NOMO-1 (cell line): ENCODE data around the gene ZNF423.
"Not testable (repeated sequence)": the region's sequence is repeated elsewhere in the genome, so short reads cannot be mapped to it uniquely, and the experiment has no call there.

ENCODE experiments used
- DNase-seq, 2 experiments: peaks; one replicate each; lab custom pipeline; 2025; ENCODE audit not compliant: unreplicated experiment in 2 of 2; lab: John Stamatoyannopoulos, UW

ZNF423 gene

DNA sequence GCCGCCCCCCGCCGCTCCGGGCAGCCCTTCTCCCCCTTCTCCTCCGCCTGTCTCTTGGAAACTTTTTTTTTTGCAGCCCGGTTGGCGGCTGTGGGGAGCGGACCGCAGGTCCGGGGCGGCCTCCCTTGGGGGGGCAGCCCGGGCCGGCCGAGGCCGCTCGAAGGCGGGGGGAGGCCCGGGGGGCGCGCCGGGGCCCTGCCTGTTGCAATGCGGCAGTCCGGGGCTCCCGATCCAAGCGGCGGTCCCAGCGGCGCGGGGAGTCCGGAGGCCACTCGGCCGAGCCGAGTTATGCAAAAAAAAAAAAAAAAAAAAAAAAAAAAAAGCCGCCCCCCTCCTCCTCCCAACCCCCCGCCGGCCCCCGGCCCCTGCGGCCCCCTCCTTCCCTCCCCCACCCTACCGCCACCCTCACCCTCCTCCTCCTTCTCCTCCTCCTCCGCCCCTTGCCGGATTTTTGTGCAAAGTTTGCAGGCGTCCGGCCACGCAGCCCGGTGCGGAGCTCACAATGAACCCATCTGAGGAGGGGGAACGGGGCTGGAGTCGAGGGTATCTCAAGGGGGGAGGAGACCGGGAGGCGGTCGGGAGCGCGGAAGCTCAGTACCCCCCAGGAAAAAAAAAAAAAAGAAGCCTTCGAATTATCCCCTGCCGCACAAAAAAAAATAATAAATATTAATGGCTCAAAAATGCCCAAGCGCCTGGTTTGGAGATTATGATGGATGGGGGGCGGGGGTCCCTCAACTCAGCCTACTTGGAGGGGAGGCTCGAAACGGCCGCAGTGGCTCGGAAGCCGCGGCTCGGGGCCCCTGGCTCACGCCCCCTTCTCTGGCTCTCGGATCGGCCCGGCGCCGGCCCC, at the start of gene ZNF423:
Gene ZNF423 (minus strand): TSS at position 291 of the 850 bp plus-strand sequence. CDS start 338 bp downstream, outside the sequence.
- DNase-seq, result no peak

DNA sequence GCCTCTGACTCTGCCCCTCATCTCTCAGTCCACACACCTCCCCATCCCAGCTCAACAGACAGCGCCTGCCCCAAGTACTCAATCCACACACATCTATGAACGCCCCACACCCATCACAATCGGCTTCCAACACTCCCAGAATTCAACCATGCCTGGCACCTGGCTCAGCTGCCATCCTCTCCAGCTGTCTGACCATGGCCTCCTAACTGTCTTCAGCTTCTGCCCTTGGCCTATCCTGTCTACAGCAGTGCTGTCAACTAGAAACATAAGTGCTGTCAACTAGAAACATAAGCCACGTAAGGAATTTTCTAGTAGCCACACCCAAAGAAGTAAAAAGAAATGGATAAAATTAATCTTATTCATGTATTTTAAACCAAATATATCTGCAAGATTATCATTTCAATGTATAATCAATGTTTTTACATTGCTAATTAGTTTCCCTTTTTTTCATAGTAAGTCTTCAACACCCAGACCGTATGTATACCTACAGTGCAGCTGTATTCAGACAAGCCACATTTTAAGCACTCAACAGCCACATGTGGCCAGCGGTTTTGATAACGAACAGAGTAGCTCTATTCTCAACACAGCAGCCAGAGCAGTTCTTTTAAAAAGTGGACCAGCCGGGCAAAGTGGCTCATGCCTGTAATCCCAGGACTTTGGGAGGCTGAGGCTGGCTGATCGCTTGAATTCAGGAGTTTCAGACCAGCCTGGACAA, 48.6 kb upstream of the ZNF423 start:
- DNase-seq, result no peak

DNA sequence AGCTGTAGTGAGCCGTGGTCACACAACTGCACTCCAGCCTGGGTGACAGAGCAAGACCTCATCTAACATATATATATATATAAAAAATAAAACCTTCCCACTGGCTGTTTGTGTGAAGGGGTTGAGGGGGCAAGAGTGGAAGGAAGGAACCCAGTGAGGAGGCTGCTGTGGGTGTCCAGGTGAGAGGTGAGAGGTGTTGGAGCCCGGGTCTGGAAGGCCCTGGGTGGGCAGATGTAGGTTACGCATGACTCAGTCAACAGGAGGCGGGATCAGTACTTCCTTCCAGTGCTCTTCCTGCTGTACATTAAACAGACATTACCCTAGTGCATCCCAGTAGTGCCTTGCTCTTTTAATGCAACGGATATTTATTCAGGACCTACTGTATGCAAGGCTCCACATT, 47.0 kb upstream of the ZNF423 start:
- no peak for DNase-seq

DNA sequence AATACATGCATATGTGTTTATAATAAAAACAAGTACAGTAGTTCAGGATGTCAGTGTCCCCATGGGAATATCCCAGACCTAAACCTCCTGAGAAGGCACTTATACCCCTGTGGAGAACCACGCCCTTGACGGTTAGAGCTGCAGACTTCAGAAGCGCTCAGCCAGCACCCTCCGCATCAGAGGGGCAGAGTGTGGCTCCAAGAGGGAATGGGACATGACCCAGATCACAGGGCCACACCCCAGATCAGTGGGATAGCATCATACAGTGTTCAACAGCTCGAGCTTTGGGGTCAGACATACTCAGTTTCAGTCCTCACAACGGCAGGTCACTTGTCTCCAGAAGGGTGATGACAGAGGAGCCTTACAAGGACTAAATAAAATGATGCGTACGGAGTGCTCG, 45.8 kb upstream of the ZNF423 start:
- no peak for DNase-seq

DNA sequence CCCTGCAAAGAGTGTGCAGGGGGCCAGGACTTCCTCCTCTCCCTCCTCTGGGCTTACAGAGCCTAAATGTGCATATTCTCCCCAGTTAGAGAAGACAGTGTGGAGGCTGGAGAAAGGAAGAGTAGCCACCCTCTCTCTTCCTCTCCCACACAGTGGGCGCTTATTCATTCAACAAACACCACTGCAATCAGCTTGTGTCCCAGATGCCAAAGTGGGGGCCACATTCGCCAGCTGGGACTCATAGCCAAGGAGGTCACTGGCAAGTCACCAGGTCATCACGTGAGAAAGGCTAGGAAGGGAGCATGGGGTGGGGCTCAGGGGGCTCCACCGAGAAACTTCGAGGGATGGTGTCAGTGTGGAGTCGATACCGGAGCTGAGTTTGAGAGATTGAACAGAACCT, 45.0 kb upstream of the ZNF423 start:
- no peak for DNase-seq

DNA sequence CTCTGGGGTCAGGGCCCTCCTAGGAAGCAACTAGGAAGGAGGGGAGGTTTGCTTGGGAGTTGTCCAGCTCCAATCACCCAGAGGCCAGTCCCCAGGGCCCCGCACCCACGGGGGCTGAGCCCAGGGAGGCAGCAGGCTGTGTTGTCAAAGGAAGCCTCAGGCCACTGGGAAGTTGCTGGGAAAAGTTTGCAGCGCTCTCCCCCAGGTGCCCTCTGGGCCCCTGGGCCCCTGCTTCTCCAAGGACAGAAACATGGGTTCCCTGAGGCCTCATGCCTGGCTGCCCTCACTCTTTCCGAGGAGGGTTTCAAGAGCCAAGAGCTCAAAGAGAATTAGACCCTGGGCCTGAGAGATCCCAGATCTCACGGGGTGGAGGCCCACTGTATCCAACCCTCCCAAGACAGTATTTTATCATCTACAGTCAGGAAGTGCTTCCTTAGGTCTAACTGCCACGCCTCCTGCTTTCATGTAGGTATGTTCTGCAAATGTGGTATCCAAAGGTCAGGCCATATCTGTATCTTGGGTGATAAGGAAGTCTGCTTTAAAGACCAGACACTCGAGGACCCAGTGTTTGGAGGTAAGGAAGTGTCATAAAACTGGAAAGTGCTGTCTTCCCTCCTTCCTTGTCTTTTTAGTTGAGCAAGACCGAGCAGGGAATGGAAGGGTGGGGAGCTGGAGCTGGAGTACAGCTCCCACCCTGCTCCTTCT, 44.2 kb upstream of the ZNF423 start:
- DNase-seq, result no peak

DNA sequence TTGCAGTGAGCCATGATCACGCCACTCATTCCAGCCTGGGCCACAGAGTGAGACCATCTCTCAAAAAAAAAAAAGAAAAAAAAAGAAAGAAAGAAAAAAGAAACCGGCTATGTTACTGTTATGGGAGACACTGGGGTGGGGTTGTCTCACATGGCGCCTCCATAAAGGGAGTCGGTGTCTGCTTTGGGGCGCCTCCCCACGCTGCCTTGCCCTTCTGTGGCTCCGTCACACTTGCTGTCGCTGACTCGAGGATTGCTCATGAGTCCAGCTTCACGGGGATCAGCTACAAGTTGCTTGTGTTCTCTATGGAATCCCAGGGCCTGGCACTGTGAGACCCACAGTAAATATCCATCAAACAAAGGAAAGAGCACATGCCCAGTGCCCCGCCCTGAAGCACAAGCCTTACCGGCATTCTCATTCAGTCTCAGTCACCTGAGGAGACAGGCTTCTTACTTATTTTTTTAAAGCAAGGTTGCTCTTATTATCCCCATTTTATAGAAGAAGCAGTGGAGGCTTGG, 40.6 kb upstream of the ZNF423 start:
- DNase-seq, result no peak

DNA sequence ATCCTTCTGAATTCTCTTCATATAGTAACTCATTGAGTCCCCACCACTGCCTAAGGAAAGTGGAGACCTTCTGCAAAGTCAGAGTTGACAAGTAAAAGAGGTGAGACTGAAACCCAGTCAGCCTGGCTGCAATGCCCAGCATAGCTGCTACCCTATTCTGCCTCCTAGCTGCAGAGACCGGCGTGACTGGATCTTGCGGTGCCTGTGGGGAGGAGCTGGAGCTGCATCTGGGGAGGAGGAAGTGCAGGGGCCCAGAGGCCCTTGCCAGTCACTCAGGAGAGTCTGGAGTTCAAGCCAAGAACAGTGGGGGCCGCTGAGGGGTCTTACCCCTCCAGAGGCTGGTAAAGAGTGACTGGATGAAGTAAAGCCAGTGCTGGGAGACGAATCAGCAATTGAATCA, 35.0 kb upstream of the ZNF423 start:
- DNase-seq, result peak; percentile 4 to 32

DNA sequence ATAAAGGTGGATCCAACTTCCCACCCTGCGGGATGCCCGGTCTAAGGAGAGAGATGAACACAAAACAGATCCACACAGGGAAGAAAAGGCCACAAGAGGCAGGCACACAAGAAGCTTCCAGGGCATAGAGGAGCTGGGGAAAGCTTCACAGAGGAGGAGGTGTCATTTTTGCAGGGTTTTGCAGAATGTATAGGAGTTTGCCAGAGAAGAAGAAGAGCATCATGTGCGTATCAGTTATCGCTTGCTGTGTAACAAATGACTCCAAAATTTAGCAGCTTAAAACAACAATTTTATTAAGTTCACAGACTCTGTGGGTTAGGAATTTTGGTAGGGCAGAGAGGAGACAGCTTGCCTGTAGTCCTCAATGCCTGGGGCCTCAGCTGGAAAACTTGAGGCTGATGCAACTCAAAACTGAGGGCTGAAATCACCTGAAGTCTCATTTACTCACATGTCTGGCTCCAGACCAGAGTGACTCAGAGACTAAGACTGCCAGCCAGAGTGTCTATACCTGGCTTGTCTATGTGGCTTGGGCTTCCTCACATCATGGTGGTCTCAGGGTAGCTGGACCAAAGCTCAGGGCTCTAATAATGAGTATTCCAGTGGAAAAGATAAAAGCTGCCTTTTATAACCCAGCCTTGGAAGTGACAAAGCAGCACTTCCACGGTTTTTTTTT, 33.9 kb upstream of the ZNF423 start:
- DNase-seq, result no peak

DNA sequence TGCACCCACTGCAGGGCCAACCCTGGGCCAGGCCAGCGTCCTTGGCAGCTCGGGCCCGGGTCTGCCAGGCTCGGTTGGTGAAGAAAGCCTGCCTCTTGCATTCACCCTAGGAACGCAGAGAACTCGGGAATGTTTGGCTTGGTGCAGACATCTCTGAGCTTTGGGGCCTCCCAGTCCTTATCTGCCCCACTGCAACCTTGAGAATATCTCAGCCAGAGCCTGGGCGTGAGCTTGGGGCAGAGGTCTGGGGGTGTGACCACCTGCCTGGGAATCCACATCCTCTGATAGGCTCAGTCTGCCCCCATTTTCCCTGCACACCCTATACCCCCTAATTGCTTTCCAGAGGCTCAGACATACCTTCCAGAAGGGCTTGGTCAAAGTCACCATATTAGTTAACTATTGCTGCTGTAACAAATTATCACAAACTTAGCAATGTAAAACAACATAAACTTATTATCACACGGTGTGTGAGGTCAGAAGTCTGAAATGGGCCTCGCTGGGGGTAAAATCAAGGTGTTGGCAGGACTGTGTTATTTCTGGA, 30.7 kb upstream of the ZNF423 start:
- no peak for DNase-seq

DNA sequence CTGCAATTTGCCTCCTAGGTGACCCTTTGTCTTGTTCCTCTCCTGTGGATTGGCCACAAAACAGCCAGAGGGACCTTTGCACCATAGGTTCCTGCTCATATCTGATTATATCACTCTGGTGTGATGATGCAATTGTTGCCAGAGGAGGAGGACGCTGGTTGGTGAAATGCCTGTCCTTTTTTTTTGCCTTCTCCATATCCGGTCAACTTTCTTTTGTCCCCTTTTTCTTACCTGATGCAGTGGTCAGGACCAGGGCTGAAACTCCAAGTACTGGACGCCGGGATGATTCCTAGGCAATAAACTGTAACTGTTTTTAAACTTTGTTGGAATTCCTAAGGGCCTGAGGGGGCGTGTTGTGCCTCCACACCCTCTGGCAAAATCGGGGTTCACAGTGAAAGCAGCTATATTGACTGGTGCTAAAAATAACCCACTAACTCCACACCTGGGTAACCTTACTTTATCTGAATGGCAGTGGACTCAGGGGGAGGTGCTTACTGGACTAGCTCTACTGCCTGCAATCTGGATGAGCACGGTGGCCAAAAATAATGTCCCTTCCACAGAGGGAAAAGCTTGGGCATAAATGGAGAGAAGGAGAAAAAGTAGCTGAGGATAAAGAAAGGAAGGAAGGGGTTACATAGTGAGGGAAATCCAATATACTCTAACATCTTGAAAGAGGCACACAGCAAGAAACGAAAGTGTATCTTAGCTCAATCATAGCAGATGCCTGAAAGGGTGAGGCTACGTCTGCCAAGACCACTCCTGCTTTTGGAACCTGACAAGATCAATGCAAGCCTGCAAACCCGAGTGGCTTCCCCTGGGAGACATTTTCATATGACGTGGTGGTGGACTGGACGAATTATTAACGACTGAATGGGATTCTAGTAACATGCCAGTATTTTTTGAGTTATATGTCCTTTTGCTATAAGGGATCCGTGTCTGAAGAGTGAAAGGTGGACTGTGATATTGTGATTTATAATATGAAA, 28.4 kb upstream of the ZNF423 start:
- peak in 1 of 2 experiments; percentile 11 for DNase-seq

DNA sequence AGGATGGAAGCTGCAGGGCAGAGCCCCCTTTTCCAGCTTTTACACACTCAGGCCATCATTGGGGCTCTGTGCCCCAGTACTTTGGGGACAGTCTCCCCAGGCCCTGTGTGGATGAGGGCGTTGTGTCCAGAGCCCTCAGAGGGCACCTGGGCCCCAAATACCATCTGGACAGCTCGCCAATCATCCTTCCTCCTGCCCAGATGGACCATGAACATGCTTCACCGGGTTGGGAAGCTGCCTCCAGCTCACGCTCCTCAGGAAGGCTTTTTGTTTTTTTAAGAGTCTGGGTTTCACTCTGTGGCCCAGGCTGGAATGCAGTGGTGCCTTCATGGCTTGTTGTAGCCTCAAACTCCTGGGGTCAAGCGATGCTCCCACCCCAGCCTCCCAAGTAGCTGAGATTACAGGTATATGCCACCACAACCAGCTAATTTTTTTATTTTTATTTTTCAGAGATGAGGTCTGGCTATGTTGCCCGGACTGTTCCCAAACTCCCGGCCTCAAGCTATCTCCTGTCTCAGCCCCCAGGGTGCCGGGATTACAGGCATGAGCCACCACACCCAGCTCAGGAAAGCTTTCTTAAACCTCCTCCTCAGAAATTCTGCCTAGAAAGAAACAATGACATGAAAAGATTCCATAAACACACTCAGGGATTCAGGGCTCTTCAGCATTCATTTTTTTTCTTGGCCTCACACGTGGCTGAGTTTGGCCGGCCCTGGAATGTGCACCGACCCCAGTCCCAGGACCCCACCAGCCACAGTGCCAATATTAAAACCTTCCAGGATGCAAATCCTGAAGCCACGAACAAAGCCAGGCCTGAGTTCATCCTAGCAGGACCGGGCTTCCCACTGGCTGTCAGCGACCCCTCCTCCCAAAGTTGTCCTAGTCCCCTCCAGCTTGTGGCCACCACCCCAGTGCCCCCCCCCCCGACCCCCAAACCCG, 27.4 kb upstream of the ZNF423 start:
- no peak for DNase-seq

DNA sequence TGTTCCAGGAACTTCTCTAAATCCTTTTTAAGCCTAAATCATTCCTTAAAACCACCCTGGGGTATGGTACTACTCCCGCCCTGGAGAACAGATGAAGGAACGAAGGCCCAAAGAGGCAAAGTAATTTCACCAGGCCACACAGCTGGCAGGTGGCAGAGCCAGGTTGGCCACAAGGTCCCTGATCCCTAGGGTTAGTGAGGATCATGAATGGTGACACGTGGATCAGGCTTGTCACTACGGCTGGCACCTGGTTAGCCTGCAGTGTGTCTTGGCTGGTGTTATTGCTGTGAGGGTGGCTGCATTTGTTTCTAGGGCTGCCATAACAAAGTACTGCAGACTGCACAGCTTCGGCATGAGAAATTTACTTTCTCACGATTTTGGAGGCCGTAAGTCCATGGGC, 26.0 kb upstream of the ZNF423 start:
- no peak for DNase-seq

DNA sequence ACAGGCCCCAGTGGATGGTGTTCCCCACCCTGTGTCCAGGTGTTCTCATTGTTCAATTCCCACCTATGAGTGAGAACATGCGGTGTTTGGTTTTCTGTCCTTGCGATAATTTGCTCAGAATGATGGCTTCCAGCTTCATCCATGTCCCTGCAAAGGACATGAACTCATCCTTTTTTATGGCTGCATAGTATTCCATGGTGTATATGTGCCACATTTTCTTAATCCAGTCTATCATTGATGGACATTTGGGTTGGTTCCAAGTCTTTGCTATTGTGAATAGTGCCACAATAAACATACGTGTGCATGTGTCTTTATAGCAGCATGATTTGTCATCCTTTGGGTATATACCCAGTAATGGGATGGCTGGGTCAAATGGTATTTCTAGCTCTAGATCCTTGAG, 22.6 kb upstream of the ZNF423 start:
- not testable (repeated sequence) for DNase-seq

DNA sequence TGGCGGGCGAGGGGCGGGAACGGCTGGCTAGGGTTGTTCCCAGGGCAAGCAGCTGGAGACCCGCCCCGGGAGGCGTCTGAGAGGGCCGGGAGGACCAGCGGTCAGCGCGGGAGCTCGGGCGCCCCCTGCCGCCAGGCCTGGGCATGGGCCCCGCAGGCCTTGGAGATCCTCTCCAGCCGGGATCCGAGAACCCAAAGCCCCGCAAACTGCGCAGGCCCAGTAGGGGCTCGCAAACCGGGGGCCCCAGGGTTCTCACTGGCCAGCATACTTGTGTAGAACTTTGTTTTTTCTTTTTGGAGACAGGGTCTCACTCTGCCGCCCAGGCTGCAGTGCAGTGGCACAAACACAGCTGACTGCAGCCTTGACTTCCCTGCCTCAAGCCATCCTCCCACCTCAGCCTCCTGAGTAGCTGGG, 20.8 kb upstream of the ZNF423 start:
- DNase-seq, result no peak

DNA sequence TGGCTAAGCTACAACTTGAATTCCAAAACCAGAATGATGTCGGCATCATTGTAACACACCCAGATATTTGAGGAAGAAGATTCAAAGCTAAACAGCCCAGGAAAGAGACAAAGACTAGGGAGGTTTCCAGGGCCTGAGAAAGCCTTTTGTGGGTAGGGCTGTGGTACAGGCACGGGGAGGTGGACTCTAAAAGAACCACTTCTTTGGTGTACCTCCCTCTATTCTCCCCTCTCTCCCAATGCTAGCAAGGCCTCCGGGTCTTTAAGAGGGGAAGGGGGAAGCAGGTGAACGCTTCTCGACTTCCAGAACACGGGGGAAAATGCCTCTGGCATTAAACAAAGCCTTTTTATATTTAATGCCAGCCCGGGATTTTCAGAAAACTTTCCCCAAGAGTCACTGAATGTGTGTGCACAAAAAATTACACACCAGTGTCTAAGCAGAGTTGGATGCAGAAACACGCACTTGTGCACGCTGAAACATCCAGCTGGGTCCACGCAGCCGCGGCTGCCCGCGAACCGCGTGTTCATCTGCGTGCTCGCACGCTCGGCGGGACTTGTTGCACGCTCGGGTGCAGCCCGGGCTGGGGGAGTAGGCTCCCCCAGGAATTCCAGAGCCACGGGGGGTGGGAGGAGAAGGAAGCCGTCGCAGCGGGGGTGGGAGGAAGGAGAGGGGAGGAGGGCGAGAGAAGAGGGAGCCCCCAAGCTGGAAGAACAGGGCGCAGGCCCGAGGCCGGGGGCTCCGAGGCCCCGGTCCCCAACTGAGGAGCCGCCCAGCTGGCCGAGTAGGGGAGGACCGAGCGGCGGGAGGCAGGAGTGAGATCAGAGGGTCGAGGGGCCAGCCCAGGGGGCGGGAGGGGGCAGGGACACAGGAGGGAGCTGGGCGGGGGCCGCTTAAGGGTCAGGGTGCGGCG, 20.1 kb upstream of the ZNF423 start:
- DNase-seq, result no peak

DNA sequence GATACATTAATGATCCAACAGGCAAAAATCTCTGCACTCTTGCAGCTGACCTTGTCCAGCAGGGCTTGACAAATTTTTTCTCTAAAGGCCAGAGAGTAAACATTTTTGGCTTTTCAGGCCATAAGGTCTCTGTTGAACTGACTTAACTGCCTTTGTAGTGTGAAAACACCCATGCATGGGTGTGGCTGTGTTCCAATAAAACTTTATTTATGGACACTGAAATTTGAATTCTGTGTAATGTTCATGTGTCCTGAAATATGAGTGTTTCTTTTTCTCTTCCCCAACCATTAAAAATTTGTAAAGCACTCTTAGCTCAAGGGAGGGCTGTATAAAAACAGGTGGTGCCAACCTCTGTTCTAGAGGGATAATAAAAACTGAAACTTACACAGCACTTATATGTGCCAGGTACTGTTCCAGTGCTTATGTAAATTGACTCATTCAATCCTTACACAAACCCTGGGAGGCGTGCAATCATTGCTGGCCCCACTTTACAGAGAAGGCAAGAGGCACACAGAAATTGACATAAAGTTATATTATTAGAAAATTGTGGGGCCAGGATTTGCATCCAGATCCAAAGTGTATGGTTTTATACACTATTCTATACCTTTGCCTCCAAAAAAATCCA, 18.8 kb upstream of the ZNF423 start:
- DNase-seq, result no peak
